ENCODE results near the gene ARL4D.

The ARL4D gene

GRCh38 chr17:43381621-43382020 is 17.2 kb upstream of the ARL4D start:
- Histone ChIP-seq H3K4me3 (ENCODE audit: low read depth, low read length) (no peak overlapping the region), H3K27ac (ENCODE audit: extremely low read depth, low read depth, low read length) (no peak overlapping the region), H3K4me1 (ENCODE audit: control insufficient read depth, insufficient read depth, low read length) (no peaks in the 10 kb centered on the region), H3K36me3 (ENCODE audit: control insufficient read depth in 2 of 2, insufficient read depth in 1 of 2, low read length in 2 of 2) (no peaks in the 10 kb centered on the region), H3K9me3 (ENCODE audit: control insufficient read depth, insufficient read depth, low read depth, low read length) (no peaks in the 10 kb centered on the region)
- ChIA-PET POLR2A (no interaction called here), CTCF (no interaction called here)
- TF ChIP-seq ZNF664 (tag by site-specific recombination; IDR thresholded peaks at IDR 0.05), result no peak

- Histone ChIP-seq H3K27ac (ENCODE audit: extremely low read depth, low read depth, low read length) (no peak overlapping the region), H3K4me3 (ENCODE audit: low read depth, low read length) (no peak overlapping the region), H3K36me3 (ENCODE audit: control insufficient read depth in 2 of 2, insufficient read depth in 1 of 2, low read length in 2 of 2) (no peaks in the 10 kb centered on the region), H3K4me1 (ENCODE audit: control insufficient read depth, insufficient read depth, low read length) (no peaks in the 10 kb centered on the region), H3K9me3 (ENCODE audit: control insufficient read depth, insufficient read depth, low read depth, low read length) (no peaks in the 10 kb centered on the region)
- CTCF ChIA-PET, result no interaction called here
- POLR2A ChIA-PET, result interaction anchor here (1.6 kb wide), 1 partner anchor 15 kb away, joined by 7 read pairs; no protein-coding TSS in a partner anchor
- TF ChIP-seq REST (tag by site-specific recombination; IDR thresholded peaks at IDR 0.05) (no peak), ZNF19 (tag by site-specific recombination; IDR thresholded peaks at IDR 0.05; ENCODE audit: low read depth) (no peak), ZNF362 (tag by site-specific recombination; IDR thresholded peaks at IDR 0.05) (no peak), GFI1B (tag by site-specific recombination; IDR thresholded peaks at IDR 0.05) (no peak)
Measured at GRCh38 chr17:43382776-43383175, 16.0 kb upstream of the ARL4D start.

GRCh38 chr17:43383372-43383771 is 15.4 kb upstream of the ARL4D start:
- Histone ChIP-seq H3K4me1 (ENCODE audit: control insufficient read depth, insufficient read depth, low read length) (no peaks in the 10 kb centered on the region), H3K4me3 (ENCODE audit: low read depth, low read length) (no peak overlapping the region), H3K36me3 (ENCODE audit: control insufficient read depth in 2 of 2, insufficient read depth in 1 of 2, low read length in 2 of 2) (no peaks in the 10 kb centered on the region), H3K9me3 (ENCODE audit: control insufficient read depth, insufficient read depth, low read depth, low read length) (no peaks in the 10 kb centered on the region), H3K27ac (ENCODE audit: extremely low read depth, low read depth, low read length) (no peak overlapping the region)
- TF ChIP-seq ZNF223 (tag by site-specific recombination; IDR thresholded peaks at IDR 0.05) (no peak), ZBTB44 (tag by site-specific recombination; IDR thresholded peaks at IDR 0.05) (no peak), ZNF133 (tag by site-specific recombination; IDR thresholded peaks at IDR 0.05) (no peak), ZNF544 (tag by site-specific recombination; IDR thresholded peaks at IDR 0.05) (no peak), SCRT1 (tag by site-specific recombination; IDR thresholded peaks at IDR 0.05; ENCODE audit: borderline replicate concordance) (no peak), ZFHX2 (tag by site-specific recombination; conservative IDR thresholded peaks at IDR 0.05) (no peak), ZNF596 (tag by site-specific recombination; IDR thresholded peaks at IDR 0.05) (peak; percentile 93), ZXDB (tag by site-specific recombination; IDR thresholded peaks at IDR 0.05) (no peak), ZBTB8A (tag by site-specific recombination; IDR thresholded peaks at IDR 0.05) (no peak), ZFP3 (tag by site-specific recombination; IDR thresholded peaks at IDR 0.05; ENCODE audit: low read depth) (no peak), ZNF555 (tag by site-specific recombination; conservative IDR thresholded peaks at IDR 0.05) (no peak), KLF7 (tag by site-specific recombination; IDR thresholded peaks at IDR 0.05; ENCODE audit: borderline replicate concordance) (no peak), CTCF (tag by site-specific recombination; IDR thresholded peaks at IDR 0.05) (no peak), SCRT2 (tag by site-specific recombination; IDR thresholded peaks at IDR 0.05) (no peak), ZNF366 (tag by site-specific recombination; conservative IDR thresholded peaks at IDR 0.05) (peak; percentile 52), PRDM1 (tag by site-specific recombination; IDR thresholded peaks at IDR 0.05) (0 out of 2 replicates have a peak, but pooled peaks have one; percentile 10)
- CTCF ChIA-PET, result no interaction called here
- POLR2A ChIA-PET, result interaction anchor here (1.6 kb wide), 1 partner anchor 15 kb away, joined by 7 read pairs; no protein-coding TSS in a partner anchor

Data from HEK293 (cell line).